Stimulated activated CD4-positive, alpha-beta T cell treated with anti-CD3 and anti-CD28 coated beads, TNF-alpha, amount 100 ng/mL, for 48 hours (primary cell): Measurements from ENCODE around the gene TMCC1.

ENCODE experiments used
- DNase-seq, 3 donors: peaks; one replicate each; pipeline ENCODE4 v3.0.0-alpha.2; 2020; ENCODE audit warnings: low read depth in 3 of 3

Gene TMCC1

DNA sequence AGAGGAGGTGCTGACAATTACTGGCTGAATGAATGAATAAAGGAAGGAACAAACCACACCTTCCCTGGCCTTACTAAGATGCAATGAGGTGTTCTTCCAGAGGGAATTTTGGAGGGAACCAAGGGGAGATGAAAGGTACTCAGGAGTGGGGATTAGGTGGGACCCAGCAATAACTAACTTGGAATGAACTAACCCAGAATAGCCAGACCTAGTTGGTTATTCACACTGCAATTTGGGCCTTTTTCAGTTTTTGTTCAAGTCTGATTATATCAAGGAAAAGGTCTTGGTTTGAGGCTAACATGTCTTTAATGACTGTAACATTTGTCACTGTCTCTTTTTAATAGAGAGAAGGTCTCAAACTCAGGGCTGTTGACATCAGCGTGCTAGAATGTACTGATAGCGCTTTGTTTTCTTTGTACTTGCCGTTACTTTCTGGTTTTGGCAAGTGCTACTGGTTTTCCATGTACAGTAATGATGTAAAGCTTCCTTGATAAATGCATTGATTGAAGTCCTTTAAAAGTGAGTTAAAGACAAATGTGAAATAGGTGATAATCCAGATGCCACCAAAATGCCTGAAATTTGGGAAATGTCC lies 283.8 kb downstream of the TMCC1 start:
- no peak for DNase-seq

DNA sequence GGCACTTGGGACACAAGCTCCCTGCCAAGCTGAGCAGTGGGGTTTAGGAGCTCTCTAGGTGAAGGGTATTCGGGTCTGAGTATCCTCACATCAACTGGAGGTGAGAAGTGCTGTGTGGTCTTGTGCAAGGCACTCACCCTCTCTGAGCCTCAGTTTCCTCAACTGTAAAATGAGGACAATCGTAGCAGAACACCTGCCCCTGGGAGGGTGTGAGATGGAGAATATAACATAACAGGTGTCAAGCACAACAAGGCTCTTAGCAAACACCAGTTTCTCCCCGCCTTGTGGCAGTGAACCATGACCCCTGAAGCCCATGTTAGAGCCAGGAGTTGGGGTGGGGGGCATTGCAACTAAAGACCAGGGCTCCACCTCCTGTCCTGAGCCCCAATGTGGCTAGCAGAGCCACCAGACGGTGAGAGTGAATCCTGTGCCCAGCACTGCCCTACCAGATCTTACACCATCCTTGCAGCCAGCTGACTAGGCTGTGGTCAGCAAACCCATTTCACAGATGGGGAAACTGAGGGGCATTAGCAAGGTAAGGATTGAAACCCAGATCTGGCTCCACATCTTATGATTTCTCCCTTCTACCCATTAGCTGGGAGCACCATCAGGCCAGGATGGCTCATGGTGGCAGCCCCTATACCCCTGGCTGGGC lies 284.4 kb downstream of the TMCC1 start:
- no peak for DNase-seq

DNA sequence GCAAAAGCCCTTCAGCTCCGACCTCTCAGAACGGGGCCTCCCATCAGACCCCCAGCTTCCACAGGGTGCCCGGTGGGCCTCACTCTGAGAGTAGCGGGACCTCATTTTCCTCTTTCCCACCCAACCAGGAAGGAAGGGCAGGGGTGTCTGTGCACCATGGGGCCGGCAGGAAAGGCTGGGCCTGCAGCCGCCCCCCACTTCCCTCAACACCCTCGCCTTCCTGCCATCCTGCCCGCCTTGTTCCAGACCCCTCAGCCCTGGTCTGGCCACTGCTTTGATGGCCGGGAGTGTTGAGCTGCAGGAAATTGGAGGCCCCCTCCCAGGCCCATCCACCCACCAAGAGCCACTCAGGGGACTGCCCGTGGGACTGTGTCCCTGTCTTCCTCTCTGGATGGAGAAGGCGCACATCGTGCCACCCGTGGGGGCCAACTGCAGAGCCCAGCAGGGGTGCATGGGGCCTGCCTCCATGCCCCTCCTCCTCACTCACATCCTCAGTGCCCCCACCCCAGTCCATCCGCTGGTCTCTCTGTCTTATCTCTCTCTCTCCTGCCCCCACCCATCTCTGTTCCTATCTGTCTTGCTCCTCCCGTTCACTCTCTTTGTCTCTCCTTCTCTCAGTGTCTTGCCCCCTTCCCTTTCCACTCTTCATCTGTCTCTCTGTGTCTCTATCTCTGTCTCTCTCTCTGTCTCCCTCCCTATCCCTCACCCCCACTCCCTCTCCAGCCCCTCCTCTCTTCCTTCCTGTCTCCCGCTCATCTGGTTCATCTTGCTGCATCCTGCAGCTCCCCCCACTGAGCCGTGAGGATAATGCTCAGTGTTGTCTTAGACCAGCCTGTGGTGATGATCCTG lies 285.2 kb downstream of the TMCC1 start:
- DNase-seq, result no peak

DNA sequence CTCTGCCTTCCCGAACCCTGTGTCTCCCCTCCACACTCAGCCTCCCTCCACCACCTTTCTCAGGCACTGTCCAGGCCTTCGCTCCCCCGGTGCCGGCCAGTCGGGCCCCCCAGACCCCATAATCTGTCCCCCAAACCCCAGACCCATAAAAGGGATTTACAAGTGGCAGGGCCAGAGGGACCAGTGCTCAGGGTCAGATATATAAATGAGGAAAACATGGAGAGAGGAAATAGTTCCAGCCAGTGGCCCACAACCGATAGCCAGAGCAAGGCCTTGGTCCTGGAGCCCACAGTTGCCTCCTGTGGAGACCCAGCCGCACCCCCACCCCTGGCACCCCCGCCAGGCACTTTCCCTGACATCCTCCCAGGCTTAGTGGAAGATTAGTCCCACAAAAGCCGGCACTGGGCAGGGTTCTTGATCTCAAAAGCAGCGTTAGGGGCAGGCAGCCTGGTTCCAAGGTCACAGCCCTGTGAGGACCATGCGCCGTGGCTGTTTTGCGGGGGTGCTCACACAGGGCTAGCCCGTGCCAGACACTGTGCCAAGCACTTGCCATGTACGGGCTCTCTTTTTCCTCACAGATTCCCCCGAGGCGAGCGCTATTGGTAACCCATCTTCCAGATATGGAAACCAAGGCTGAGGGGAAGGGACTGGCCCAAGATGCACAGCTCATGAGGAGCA lies 286.0 kb downstream of the TMCC1 start:
- no peak for DNase-seq

DNA sequence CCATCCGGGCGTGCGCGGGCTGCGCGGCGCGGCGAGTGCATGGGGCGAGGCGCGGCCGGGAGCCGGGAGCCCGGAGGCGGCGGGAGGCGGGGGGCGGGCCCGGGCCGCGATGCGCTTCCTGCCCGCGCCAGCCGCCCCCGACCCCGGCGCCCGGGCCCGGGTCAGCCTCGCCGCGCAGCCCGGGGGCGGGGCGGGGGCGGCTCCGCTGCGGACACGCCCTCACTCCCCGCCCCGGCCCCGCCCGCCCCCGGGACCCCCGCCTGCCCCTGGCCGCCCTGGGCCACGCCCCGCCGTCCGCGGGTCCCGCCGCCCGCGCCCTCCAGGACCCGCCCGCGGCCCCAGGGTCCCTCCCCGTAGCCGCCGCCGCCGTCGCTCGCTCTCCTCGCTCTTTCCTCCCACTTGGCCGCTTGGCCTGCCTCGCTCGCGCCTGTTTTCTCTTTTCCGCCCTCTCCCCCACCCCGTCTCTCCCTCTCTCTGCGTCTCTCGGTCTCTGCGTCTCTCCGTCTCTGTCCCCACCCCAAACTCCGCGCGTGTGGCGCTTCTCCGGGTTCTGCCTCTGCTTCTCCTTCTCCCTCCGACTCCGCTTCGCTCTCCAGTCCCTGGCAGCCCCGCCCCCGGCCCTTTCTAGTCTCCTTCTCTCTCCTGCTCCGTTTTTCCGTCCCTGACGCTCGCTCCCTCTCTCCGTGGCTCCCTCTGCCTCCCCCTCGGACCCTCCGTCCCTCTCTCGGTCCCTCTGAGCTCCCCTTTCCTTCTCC lies 286.7 kb downstream of the TMCC1 start, which contains the start of gene PLXND1:
PLXND1 (minus strand) TSS at position 41 of the 755 bp plus-strand sequence; CDS start at position 4, 37 bp downstream.
- peak in 1 of 3 donors; percentile 17 for DNase-seq

DNA sequence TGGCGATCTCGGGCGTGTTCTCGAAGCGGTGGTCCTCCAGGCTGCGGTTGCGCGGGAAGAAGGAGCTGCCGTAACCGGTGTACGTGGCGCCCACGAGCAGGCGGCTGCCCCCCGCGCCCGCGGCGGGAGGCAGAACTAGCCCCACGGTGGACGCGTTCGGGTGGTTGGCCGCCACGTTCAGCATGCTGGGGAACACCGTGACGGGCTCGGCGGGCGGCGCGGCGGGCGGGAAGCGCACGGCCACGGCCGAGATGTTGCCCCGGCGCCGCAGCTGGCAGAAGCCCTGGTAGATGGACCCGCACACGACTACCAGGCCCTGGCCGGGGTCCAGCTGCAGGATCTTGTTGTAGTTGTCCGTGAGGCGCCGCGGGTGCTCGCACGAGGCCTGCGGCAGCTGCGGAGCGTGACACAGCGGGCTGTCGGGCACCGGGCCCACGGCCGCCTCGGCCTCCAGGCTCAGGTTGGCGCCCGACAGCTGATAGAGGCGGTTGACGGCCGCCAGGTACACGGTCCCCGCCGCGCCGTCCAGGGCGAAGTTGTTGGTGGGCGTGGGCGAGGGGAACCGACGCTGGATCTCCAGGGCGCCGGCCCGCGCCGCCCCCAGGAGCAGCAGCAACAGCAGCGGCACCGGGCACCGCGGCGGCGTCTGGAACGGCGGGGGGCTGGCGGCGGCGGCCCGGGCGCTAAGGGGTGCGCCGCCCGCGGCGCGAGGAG lies 287.4 kb downstream of the TMCC1 start:
- DNase-seq, result no peak

DNA sequence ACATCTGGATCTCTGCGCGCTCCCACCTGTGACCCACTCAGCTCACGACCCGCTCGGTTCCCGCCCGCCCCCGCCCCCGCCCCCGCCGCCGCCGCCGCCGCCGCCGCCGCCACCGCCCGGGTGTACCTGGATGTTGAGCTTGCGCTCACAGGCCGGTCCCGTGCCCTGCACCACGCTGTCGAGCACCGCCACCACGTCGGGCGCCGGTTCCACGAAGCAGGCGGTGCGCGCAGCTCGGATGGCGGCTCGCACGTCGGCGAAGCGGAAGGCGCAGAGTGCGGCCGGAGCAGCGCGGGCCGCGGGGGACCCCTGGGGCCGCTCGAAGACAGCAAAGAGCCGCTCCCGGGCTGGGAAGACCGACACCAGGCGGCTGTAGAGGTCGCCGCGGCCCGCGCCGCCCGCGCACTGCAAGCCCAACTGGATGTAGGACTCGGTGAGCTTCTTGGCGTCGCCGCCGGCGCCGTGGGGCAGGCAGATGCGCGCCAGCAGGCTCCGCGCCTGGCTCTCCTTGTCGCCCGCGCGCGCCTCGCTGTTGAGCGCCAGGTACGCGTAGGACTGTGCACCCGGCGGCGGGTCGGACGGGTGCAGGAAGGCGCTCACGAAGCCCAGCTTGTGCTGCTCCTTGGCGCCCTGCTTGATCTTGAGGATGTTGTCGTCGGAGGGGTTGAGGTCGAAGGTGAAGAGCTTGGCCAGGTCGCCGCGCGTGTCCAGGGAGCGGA lies 288.1 kb downstream of the TMCC1 start:
- DNase-seq, result peak in 2 of 3 donors; percentile 20 to 26

DNA sequence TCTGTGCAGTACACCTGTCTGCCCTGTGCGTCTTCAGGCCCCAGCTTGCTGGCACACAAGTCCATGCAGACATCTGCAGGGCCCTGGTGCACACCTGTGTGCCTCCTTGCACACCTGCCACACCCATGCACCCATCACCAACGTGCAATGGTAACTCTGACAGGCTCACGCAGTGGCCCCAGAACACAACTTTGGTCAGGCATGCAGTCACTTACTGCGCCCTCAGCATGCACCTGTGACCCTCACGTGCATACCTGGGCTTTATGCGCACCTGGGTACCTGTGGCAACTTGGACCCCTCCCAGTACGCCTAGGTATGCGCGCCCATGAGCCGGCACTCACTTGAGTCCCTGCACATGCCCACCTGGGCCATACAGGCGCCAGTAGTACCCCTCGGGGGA lies 288.7 kb downstream of the TMCC1 start:
- no peak for DNase-seq

DNA sequence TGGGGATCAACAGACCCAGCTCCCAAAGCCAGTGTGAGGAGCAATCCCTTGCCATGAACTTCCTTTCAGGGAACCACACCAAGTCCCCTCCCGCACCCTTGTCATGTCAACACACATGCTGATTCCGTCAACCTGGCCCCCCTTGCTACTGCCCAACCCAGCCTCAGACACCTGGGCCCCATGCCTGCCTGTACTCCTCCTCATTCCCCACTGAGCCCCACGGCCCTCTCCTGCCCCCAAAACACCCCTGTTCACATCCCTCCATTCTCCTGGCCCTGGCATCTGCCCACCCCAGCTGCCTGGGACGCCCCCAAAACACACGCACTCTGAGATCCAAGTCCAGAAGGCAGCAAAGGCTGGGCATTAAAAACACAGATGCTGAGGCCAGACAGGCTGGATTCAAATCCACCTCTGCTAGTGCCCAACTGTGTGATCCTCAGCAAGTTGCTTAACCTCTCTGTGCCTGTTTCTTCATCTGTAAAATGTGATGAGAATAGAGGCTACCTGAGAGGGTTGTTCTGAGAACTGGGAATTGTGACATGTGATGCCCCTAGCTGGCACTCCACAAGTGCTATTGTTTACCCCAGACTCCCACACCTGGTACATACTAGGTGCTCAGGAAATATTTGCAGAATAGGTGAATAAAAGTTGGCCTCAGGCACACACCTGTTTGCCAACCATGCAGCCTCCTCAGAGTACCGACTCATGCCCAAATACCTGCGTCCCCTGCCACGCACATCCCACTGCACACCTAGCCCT lies 289.3 kb downstream of the TMCC1 start:
- DNase-seq, result no peak

DNA sequence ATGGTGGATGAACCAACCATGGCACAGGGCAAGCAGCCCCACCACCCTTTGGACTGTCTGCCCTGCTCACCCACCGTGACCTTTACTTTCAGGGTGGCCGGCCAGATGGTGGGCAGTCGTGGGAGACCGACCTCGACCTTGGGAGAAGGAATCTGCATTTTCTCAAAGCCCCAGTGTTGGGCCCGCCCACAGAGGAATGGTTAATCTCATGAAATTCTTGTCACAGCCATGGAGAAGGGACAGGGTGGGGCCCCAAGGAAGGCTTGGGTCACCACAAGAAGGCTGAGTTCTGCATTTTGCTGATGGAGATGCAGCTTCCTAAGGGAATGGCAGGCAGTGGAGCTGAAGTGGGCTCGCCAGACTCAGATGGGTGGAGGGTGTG lies 290.0 kb downstream of the TMCC1 start:
- no peak for DNase-seq

DNA sequence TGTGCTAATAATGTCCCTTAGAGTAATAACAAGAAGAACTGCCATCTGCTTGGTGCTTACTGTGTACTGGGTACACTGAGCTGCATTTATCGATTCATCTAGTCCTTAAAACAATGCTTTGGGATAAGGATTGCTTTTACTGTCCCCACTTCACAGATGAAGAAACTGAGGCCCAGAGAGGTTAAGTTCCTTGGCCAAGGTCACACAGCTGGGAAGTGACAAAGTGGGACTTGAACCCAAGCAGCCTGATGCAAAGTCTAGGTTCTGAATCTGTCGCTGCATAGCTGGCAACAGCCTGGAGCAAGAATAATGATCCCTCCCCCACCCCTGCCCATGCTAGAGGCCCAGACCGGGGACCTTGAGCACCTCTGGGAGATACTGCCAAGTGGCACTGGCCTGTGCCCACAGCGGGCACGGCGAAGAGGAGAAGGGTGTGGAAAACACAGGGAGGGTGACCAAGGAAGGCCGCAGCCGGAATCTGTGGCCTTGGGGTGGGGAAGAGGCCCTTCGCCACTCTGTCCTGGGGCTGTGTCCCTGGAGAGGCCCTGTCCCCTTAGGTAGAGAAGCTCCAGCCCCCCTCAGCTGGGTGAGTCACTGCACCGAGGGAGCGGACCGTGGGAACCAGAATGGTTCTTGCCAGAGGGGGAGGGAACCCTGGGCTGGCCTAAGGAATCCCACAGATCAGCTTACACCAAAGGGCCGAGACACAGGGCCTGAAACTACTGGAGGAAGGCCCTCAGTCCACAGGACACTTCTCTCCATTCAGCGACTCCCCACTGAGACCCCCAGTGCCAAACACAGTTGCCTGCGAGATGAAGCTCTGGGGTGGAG lies 290.6 kb downstream of the TMCC1 start:
- DNase-seq, result no peak

DNA sequence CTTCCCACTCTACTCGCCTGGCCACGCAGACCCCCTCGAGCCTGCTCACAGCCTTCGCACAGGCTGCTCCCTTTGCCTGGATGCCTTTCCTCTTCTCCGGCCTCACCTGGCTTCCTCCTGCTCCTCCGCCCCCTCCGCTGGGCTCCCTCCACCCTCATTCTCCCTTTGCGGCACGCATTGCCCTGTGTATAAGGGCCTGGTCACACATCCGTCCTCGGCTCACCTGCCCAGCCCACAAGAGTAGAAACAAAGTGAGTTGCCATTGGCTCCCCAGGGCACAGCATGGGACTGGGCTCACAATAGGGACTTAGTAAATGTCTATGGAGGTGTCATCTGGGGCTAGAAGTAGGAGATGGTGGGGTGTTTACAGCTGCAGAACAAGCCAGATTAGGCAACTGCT lies 291.2 kb downstream of the TMCC1 start:
- DNase-seq, result no peak

DNA sequence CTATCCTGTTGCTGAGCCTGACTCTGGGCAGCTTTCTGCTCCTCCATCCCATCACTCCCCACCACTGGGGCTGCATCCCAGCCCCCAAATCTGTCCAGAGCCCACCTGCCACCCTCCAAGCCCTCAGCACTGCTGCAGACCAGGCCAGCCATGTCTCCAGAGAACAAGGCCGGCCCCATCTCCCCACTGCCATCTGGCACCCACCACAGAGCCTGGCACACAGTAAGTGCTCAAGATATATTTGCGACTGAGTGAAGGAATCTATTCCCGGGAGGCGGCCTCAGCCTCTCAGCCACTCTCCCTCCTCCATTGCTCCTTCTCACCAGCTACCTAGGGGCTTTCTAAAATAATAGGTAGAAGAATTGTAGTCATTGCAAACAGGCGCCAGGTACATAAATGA lies 291.8 kb downstream of the TMCC1 start:
- DNase-seq, result no peak

DNA sequence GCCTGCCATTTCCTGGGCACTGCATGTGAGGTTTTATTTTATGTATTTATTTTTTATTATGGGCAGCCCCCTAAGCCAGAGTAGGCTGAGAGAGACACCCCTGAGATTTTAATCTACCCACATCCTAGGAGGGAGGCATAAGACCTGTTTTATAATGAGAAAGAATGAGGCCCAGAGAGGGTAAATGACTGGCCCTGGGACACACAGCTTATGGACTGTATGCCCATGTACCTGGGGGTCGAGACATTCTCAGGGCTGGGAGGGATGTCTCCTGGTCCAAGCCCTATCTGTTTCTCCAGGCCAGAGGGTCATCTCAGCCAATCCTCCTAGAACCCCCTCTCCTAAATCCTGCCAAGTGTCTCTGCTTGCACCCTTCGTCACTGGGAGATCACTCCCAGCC lies 293.2 kb downstream of the TMCC1 start:
- no peak for DNase-seq

DNA sequence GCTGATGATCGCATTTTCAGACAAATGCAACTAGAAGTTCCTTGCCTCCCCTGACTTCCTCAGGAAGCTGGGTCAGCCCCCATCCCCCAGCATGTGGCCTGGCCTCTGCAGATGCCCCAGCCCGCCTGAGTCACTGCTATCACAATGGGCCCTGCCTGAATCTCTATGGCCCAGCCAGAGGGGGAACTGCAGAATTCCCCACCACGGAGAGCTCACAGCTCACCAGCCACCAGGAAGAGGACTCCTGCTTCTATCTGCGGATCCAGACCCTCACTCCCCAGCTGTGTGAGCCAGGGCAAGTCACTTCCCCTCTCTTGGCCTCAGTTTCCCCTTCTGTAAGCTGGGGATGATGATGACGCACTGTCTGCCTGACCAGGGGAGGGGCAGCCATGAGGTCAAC lies 293.9 kb downstream of the TMCC1 start:
- no peak for DNase-seq

DNA sequence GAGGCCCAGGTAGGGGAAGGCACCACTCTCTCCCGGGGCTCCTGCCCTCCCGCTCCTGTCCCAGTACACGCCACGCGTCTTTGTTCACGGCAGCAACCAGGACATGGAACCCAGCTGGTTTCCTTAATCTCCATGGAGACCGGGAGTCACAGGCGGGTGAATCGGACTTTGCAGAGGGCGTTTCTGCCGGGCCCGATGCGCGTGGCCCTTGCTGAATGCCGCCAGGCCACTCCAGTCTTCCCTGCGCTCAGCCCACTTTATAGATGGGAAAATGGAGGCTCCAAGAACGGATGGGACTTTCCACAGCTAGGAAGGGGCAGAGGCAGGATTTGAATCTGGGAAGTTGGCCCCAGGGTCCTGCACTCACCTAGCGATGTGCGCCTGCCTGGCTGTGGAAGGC lies 294.4 kb downstream of the TMCC1 start:
- no peak for DNase-seq

DNA sequence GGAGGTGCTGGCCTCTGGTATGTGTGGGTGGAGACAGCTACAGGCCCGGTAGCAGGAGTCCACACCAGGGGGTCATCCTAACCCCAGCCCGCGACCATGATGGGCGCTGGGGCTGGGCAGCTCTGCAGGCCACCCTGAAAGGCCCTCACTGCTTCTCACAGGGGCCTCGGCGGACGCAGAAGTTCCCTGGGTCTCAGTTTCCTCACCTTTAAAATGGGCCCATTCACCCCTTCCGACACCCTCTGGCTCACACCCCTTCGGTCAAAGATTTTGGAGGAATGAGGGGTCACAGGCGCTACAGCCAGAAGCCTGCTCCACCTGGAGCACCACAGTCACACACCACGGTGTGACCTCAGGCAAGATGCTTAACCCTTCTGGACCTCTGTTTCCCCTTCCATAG lies 295.0 kb downstream of the TMCC1 start:
- no peak for DNase-seq

DNA sequence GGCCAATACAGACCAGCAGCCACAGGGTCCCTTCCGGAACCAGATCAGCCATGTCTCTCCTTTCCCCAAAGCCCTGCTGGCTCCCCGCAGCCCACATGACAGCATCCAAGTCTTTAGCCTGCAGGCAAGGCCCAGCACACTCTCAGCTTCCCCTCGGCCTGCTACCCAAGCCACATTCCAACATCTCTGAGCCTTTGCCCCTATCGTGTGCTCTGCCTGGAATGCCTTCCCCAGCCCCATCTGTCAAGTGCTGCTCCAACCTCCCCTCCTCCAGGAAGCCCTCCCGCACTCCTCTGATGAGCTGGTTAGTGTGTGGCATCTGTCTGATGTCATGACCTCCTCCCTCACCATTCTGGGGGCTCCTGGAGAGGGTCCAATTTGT lies 295.5 kb downstream of the TMCC1 start:
- DNase-seq, result no peak
